ENCODE data around the gene NFRKB. TPM values are rescaled to one million over a fixed set of nuclear protein-coding genes. Genes with fewer than 3 reads are reported as not detected.

The NFRKB gene
- total and polyA plus RNA-seq, 9 donors, result 15.3 to 33.9 (median 27.4) TPM

DNA sequence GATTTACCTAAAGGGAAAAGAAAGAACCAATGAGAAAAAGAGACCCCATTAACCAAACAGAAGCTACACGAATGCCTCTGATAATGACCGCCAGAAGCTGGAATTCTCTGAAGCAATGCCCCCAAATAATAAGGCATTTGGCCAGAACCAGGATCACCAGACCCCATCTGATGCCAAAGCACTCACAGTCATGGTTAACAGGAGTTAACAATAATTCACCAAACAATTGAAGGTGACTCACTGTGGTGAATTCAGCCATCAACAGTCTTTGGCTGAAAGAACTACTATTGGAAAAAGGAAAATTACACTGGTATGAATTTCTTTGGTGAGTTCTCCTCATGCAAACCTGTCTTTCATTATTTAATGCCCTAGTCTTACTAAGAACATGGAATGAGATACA lies 21.9 kb upstream of the NFRKB start:
- WGBS, 3 donors, result 84 to 91% (median 88%) methylated on average over 2 of the region's 2 CpGs
- H3K4me1 ChIP-seq (ENCODE audit: insufficient read depth), result no peaks in the 10 kb centered on the region
- H3K27me3 ChIP-seq, result no peaks in the 10 kb centered on the region
- no peak for DNase-seq
- H3K27ac ChIP-seq, result no peak overlapping the region
- H3K36me3 ChIP-seq, result no peaks in the 10 kb centered on the region
- no peak for TF ChIP-seq EP300 (IDR thresholded peaks at IDR 0.05)
- TF ChIP-seq, protein P1, sequence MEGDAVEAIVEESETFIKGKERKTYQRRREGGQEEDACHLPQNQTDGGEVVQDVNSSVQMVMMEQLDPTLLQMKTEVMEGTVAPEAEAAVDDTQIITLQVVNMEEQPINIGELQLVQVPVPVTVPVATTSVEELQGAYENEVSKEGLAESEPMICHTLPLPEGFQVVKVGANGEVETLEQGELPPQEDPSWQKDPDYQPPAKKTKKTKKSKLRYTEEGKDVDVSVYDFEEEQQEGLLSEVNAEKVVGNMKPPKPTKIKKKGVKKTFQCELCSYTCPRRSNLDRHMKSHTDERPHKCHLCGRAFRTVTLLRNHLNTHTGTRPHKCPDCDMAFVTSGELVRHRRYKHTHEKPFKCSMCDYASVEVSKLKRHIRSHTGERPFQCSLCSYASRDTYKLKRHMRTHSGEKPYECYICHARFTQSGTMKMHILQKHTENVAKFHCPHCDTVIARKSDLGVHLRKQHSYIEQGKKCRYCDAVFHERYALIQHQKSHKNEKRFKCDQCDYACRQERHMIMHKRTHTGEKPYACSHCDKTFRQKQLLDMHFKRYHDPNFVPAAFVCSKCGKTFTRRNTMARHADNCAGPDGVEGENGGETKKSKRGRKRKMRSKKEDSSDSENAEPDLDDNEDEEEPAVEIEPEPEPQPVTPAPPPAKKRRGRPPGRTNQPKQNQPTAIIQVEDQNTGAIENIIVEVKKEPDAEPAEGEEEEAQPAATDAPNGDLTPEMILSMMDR (IDR thresholded peaks at IDR 0.05), result no peak
- TF ChIP-seq POLR2A (IDR thresholded peaks at IDR 0.05), result no peak
- H3K9me3 ChIP-seq, result no peaks in the 10 kb centered on the region
- intact Hi-C loops (cut with DNase I), result no loop called here
- H3K4me3 ChIP-seq, result no peak overlapping the region

DNA sequence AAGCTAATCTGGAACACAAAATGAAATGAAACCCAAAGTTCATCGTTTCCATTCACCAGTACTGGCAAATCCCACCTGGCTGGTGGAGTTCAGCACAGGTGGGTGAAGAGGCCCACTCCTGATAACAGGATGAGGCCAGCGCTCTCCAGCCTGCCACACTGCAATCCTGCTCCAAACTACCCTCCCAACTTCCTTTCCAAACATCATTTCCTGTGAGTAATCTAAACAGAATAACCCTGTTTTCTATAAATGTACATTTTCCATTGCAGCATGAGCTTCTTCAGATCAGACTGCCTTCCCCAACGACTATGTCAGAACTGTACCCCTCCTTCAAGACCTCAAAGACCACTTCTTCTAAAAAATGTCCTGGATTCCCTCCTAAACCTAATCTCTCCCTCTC lies 15.9 kb upstream of the NFRKB start:
- 72 to 78% (median 75%) methylated on average over 3 of the region's 3 CpGs for WGBS, 3 donors
- intact Hi-C loops (cut with DNase I), result no loop called here
- no peak for DNase-seq
- H3K9me3 ChIP-seq, result no peaks in the 10 kb centered on the region
- no peaks in the 10 kb centered on the region for H3K4me1 ChIP-seq (ENCODE audit: insufficient read depth)
- H3K27me3 ChIP-seq, result no peaks in the 10 kb centered on the region
- no peak overlapping the region for H3K27ac ChIP-seq
- H3K36me3 ChIP-seq, result no peaks in the 10 kb centered on the region
- no peak overlapping the region for H3K4me3 ChIP-seq
- no peak for TF ChIP-seq POLR2A (IDR thresholded peaks at IDR 0.05)
- TF ChIP-seq, protein P1 (IDR thresholded peaks at IDR 0.05), result no peak
- no peak for TF ChIP-seq EP300 (IDR thresholded peaks at IDR 0.05)

DNA sequence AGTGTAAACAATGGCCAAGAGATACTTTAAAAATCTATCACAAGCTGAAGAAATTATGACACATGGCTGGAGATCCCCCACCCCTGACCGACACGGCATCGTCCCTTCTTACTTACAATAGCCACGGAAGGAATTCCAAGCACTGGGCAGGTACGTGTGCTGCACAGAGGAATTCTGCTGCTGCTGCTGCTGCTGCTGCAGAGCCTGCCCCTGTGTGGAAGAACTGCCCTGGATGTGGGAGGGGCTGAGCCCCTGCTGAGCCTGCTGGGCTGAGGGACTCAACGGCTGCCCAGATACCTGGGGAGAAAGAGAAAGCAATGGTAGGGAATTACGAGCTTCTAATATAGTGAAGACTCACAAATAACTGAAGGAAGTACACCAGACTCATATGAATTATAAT lies 15.0 kb upstream of the NFRKB start:
- DNase-seq, result no peak

DNA sequence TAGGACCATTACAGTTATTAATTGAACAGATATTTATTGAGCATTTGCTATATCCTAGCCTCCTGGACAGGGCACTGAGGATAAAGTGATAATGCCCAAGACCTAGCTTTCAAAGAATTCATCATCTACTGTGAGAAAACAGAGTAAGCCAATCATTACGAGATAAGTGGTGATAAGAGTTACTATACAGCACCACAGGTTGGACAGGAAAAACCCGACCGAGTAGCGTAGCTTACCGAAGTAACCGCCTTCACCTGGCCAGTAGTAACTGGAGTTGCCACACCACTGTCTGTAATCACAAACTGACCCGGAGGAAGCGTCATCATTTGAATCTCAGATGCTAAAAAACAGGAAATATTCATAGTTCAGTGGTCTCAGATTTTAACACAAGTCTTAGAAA lies 10.0 kb upstream of the NFRKB start:
- 96 to 97% (median 96%) methylated on average over 8 of the region's 8 CpGs for WGBS, 3 donors
- Histone ChIP-seq H3K27ac (no peak overlapping the region), H3K36me3 (no peaks in the 10 kb centered on the region), H3K4me3 (no peak overlapping the region), H3K9me3 (no peaks in the 10 kb centered on the region), H3K4me1 (ENCODE audit: insufficient read depth) (no peaks in the 10 kb centered on the region), H3K27me3 (no peaks in the 10 kb centered on the region)
- intact Hi-C loops (cut with DNase I), result no loop called here
- DNase-seq, result no peak
- TF ChIP-seq, protein P1 (IDR thresholded peaks at IDR 0.05), result no peak
- TF ChIP-seq EP300 (IDR thresholded peaks at IDR 0.05), result no peak
- TF ChIP-seq POLR2A (IDR thresholded peaks at IDR 0.05), result no peak

More for the DNA sequence above, 15.0 kb upstream of the NFRKB start:
- Histone ChIP-seq H3K4me1 (ENCODE audit: insufficient read depth) (no peaks in the 10 kb centered on the region), H3K9me3 (no peaks in the 10 kb centered on the region), H3K27ac (no peak overlapping the region), H3K36me3 (no peaks in the 10 kb centered on the region), H3K4me3 (no peak overlapping the region), H3K27me3 (no peaks in the 10 kb centered on the region)
- WGBS, 3 donors, result 91 to 92% (median 92%) methylated on average over 7 of the region's 7 CpGs
- no peak for TF ChIP-seq POLR2A (IDR thresholded peaks at IDR 0.05)
- TF ChIP-seq EP300 (IDR thresholded peaks at IDR 0.05), result no peak
- TF ChIP-seq, protein P1 (IDR thresholded peaks at IDR 0.05), result no peak
- intact Hi-C loops (cut with DNase I), result no loop called here
